DMS53 (cell line): ENCODE results near the gene C17orf75.
A peak's percentile ranks its signal among the peaks of the same experiment; 100 is the strongest.

Source experiments
- DNase-seq: peaks from one replicate; lab custom pipeline; 2025; lab: John Stamatoyannopoulos, UW

The C17orf75 gene

GRCh38 chr17:32302860-32303649 lies 38.9 kb downstream of the C17orf75 start:
- peak; percentile 8 for DNase-seq

GRCh38 chr17:32302037-32302436 lies 39.9 kb downstream of the C17orf75 start:
- DNase-seq, result peak; percentile 73

DNA sequence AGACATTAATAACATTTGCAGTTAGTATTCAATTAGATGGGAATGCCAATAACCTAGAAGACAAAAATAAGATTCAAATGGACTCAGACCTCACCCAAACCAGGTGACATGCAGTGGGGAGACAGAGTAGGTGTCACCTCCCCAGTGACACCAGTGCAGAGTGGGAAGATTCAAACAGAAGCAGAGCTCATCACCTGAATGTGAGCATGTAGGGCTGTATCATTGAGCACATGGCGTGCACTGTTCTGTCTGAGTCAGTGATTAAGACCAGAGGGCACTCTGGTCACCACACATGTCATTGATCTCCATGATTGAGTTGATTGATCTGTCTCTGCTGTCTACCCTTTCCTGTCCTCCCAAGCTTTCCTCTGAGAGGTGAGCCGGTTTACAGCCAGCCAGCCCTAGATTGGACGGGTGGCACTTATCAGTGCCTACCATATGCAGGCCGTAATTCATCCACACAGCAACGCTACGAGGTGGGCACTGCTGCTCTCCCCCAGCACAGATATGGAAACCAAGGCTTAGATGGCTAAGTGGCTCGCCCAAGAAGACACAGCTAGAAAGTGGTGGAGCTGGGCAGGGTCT lies 42.3 kb downstream of the C17orf75 start:
- peak; percentile 22 for DNase-seq

DNA sequence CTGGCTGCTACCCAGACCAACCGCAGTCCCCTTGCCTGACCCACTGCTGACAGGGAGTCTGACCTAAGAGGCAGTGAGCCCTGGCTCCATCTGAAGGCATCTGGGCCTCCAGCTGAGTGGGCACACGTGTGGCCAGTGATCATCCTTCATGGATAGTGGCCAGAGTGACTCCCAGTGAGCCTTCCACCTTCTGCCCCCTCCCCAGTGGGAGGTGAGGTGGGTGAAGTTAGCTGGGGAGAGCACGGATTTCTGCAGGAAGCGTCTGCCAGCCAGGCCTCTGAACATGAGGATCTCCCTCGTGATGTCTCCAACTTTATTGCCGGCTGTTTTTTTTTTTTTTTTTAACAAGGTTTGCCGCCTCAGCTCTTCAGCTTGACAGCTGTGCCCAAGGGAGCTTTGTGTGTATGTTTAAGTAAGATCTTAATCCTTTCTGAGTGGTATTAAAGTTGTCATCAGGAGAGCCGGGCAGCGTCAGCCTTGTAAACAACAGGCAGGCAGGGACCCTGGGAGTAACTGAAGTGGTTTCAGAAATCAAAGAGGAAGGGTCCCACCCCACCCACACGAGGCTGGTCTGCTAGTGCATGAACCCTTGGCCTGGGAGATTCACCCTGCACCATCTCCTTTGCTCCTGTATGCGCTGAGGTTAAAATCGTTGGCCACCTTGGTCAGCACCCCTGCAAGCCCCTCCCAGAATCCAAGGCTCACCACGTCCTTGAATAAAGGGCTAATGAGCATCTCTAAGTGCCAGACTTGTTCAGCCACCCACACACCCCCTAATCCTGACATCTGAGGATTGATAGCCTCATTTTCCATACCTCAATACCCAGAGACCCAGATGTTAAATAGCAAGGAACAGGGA lies 43.0 kb downstream of the C17orf75 start:
- DNase-seq, result peak; percentile 93

GRCh38 chr17:32298298-32298697 lies 43.7 kb downstream of the C17orf75 start:
- peak; percentile 48 for DNase-seq

- no peak for DNase-seq
Observed at GRCh38 chr17:32297860-32298259, 44.1 kb downstream of the C17orf75 start.

- DNase-seq, result no peak
Observed at GRCh38 chr17:32297424-32297823, 44.5 kb downstream of the C17orf75 start.

- no peak for DNase-seq
Observed at GRCh38 chr17:32292094-32292493, 49.9 kb downstream of the C17orf75 start.

DNA sequence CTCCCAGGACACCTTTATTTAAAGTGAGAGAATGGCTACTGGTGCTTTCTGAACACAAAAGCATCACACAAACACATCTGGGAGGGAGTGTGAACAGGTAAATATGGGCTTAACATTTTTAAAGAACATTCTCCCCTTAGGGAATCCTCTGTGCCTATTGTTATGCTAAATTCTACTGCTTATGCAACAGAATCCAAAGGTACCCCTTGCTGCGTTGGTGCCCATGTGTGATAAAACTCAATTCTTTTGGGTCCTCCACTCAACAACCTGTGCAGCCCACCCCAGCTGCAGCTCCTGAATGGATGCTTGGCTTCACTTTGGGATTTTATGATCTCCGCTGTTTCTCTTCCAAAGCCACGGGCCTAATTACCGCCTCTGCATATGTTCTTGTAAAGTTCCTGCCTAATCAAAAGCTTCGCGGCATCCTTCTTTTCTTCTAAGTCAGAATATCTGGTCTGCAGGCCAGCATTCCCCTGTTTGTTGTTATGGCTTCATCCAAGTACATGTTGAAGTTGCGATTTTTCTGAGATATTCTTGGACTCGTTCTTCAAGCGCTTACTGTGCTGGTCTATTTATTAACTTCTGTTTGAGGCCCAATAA lies 52.4 kb downstream of the C17orf75 start:
- DNase-seq, result no peak

DNA sequence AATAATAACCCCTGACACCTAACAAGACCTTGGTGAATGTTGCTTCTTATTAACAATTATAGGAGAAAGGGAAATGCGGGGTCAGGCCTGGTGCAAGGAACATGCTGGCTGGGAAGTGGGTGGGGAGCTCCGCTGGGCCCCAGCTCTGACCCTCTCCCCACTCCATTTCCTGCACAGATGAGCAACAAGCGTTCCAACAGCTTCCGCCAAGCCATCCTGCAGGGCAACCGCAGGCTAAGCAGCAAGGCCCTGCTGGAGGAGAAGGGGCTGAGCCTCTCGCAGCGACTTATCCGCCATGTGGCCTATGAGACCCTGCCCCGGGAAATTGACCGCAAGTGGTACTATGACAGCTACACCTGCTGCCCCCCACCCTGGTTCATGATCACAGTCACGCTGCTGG lies 53.4 kb downstream of the C17orf75 start:
- no peak for DNase-seq

DNA sequence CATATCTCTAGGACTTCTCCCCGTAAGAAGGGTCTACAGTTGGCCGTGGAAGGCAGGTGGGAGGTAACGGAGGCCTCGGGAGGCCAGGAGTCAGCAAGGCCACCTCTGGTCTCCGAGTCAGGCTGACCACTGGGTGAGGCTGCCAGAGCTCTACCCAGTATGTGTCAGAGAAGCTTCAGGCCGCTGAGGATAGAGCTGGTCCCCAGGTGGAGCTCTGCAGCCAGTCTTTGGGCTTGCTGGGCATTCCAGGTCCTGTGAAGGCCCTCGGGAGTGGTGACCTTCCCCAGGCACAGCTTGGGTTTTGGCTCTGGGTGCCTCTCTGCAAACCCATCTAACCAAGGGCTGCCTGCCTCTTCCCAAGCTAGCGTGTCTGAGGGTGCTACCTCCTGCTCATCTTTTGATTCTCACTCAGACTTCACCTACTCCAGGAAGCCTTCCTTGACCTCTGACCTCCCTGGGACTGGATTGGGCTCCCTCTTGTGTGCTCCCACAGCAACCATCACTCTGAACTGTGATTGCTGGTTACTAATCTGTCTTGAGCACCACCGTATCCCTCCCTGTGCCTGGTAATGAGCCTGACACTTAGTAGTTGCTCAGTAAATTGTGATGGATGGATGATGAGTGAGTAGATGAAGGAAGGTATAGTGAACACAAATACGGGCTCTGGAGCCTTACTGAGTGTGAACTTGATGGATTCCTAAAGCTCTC lies 54.0 kb downstream of the C17orf75 start:
- peak; percentile 31 for DNase-seq

- no peak for DNase-seq
Observed at GRCh38 chr17:32286518-32286900, 55.5 kb downstream of the C17orf75 start.

- DNase-seq, result no peak
Observed at GRCh38 chr17:32285746-32286517, 56.0 kb downstream of the C17orf75 start.

- no peak for DNase-seq
Observed at GRCh38 chr17:32285306-32285705, 56.7 kb downstream of the C17orf75 start.

DNA sequence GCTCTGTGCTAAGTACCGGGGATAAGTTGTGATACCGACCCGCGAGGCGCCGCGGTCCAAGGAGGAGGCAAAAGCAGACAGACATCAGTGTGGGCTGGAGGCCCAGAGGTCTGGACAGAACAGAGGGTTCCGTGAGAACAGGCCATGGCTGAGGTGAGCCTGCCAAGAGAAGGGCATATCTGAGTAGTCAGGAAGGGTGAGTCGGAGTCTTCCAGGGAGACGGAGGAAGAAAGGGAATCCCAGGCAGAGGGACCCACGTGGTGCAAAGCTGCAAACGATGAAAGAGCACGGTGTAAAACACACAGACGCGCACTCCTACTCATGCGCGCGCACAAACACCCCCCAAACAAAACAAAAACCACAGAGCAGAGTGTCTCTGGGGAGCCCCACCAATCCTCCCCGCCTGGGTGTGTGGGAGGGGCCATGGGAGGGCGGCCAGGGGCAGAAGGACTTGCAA lies 58.2 kb downstream of the C17orf75 start:
- no peak for DNase-seq

GRCh38 chr17:32281011-32281451 lies 60.9 kb downstream of the C17orf75 start:
- DNase-seq, result no peak

- no peak for DNase-seq
Observed at GRCh38 chr17:32279891-32280716, 61.9 kb downstream of the C17orf75 start.

- DNase-seq, result no peak
Observed at GRCh38 chr17:32278815-32279214, 63.2 kb downstream of the C17orf75 start.
